ENCODE results near the gene LMO1. TPM values are rescaled to one million over a fixed set of nuclear protein-coding genes. Genes with fewer than 3 reads are reported as not detected.

The LMO1 gene
- total RNA-seq, result not detected in 2 replicates

GRCh38 chr11:8263769-8264410 lies at the start of gene LMO1:
TSS of gene LMO1 (minus strand) at chr11:8263878. CDS start at chr11:8263362, 516 bp downstream.

Other genes with a start within 250 kb of the LMO1 start
- 15.2 and 21.6 TPM in 2 replicates for gene TUB, start 182.7 kb downstream of the LMO1 start, total RNA-seq
- not detected in 2 replicates for gene RIC3, start 94.9 kb downstream of the LMO1 start, total RNA-seq

Measured in smooth muscle cell of bladder (primary cell).